SW 1271 (cell line): Measurements from ENCODE around the gene IRS1.
A peak's percentile ranks its signal among the peaks of the same experiment; 100 is the strongest.
"Not testable (repeated sequence)": the region's sequence is repeated elsewhere in the genome, so short reads cannot be mapped to it uniquely, and the experiment has no call there.

ENCODE experiments used
- DNase-seq, 2 experiments: peaks; one replicate each; lab custom pipeline; 2025; lab: John Stamatoyannopoulos, UW

Gene IRS1

DNA sequence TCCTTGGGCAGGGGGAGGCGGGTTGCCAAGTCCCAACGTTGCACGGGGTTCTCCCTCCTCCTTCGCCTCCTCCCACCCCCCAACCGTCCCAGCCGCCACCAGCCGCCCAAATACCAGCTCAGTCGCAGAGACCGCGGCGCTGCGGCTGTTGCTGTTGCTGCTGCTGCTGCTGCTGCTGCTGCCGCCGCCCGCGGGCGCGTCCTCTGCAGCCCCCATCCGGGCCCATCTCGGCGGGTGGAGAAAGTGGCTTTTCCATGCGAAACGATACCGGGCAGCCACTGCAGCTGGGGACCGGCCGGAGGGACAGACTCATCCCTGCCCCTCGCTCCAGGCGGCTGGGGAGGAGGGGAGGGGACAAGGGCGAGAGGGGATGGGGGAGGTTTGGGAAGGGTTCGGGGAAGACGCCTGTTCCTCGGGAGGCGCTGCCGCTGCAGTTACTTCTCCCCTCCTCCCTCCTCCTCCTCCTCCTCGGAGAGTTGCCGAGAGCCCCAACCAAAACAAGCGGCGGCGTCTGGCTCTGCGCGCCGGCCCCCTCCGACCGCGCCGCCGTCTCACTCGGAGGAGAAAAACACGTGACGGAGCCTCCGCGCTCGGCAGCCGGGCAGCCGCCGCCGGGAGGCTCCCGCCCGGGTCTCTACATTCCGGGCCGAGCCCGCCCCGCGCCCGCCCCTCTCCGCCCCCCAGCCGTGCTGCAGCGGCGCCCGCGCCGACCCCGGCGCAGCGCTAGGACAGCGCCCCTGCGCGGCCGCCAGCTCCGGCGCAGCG lies at the start of gene IRS1:
Gene IRS1, minus strand, starts transcription at position 610 of the 765 bp plus-strand sequence. CDS start 1,082 bp downstream, outside the sequence.
- peak; percentile 2 to 61 for DNase-seq

DNA sequence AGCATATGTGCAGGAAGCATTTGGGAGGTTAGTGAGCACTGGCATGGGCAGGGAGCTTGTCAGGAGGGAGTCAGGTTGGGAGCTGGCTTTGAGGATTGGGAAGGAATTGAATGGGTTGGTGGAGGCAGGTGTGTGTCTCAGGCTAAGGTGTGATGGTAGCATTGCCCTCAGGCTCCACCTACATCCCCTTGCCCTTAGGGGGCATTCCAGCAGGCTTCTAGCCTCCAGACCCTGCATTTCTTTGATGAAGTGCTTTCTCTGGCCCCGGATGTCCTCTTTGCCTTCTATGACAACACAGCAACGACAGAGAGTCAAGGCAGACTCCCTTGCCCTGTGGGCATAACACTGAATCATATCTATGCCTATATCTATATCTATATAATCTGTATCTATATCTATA lies 49.7 kb upstream of the IRS1 start:
- DNase-seq = no peak

DNA sequence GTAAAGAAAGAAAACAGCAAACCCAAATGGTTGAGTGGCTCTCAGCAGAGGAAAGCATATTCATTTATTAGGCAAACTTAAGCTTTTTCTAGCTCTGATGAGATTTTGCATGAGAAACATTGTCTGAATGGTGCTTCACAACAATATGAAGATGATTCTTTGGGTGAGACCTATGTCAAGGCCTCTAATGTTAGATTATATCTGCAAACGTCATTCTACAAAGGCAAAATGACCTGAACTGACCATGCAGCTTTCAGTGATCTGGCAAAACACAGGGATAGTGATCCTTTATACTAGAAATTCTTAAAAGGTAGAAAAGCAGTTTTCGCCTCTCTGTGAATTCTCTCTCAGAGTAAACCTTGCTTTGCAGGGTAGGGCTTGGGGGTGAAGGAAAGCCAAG lies 47.9 kb upstream of the IRS1 start:
- no peak for DNase-seq

DNA sequence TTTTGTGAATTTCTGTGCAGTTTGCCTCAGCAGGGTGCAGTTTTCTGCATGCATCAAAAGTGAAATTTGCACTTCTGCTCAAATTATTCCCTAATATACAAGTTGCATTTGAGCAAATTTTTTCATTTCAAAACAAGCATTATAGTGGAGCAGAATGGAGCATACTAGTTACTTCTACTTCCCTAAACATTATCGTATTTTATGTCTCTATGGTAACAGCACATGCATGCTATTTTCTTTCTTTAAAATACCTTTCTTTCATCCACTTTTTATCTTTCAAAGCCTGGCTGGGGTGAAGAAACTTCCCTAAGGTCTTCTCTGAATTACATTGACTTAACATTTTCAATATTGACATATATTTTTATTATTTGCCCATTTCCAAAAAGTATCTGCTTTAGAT lies 47.5 kb upstream of the IRS1 start:
- no peak for DNase-seq

GRCh38 chr2:226845386-226846116 lies 45.9 kb upstream of the IRS1 start:
- DNase-seq = no peak

DNA sequence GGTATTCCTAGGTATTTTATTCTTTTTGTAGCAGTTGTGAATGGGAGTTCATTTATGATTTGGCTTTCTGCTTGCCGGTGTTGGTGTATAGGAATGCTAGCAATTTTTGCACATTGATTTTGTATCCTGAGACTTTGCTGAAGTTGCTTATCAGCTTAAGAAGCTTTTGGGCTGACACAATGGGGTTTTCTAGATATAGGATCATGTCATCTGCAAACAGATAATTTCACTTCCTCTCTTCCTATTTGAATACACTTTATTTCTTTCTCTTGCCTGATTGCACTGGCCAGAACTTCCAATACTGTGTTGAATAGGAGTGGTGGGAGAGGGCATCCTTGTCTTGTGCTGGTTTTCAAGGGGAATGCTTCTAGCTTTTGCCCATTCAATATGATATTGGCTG lies 43.4 kb upstream of the IRS1 start:
- DNase-seq = not testable (repeated sequence)

DNA sequence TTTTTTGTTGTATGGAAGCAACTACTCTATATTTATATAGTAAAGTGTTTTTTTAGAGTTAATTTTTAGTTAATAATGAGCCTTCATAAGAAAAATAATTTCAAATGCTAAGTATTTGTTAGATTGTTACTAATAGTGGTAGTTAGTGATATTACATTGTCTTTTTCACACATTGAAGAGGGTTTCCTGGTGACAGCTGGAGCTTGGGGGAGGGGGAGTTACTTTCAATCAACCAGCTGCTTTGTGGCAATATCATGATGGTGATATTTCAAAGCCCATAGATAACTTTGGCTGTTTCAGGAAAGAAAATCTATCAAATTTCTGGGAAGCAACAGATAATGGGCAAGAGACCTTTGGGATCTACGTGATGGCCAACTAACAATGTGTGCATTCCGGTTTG lies 40.3 kb upstream of the IRS1 start:
- DNase-seq = no peak

GRCh38 chr2:226839161-226839560 lies 39.5 kb upstream of the IRS1 start:
- no peak for DNase-seq

DNA sequence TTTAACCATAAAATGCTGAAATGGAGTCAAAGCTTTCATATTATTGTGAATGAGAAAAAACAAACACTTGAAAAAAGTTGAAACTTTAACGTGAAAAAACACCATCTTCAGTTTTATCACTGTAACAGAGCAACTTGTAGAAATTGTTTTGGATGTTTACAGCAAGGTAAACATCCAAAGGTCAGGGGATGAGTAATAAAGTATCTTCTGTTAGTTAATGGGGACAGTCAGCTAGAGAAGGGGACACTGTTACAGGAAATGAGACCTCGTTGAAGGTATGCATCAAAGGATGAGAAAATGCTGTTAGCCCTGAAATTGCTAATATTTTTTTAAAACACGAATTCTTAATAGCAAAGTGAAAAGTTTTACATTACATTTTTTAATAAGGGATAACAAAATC lies 39.1 kb upstream of the IRS1 start:
- DNase-seq = peak in 1 of 2 experiments; percentile 9

- DNase-seq = no peak
These were observed 38.4 kb upstream of the IRS1 start for GRCh38 chr2:226837787-226838603.

GRCh38 chr2:226837334-226837733 lies 37.7 kb upstream of the IRS1 start:
- no peak for DNase-seq

- peak in 1 of 2 experiments; percentile 67 for DNase-seq
These were observed 36.9 kb upstream of the IRS1 start for GRCh38 chr2:226836548-226836885.

- DNase-seq = peak; percentile 89 to 93
These were observed 36.4 kb upstream of the IRS1 start, which contains the start of gene RHBDD1 for GRCh38 chr2:226835796-226836547. RHBDD1 (plus strand) TSS chr2:226836054; CDS start chr2:226864694, 28,640 bp downstream.

- DNase-seq = peak in 1 of 2 experiments; percentile 59
These were observed 35.8 kb upstream of the IRS1 start for GRCh38 chr2:226835420-226835795.

GRCh38 chr2:226834880-226835279 lies 35.3 kb upstream of the IRS1 start:
- not testable (repeated sequence) for DNase-seq

DNA sequence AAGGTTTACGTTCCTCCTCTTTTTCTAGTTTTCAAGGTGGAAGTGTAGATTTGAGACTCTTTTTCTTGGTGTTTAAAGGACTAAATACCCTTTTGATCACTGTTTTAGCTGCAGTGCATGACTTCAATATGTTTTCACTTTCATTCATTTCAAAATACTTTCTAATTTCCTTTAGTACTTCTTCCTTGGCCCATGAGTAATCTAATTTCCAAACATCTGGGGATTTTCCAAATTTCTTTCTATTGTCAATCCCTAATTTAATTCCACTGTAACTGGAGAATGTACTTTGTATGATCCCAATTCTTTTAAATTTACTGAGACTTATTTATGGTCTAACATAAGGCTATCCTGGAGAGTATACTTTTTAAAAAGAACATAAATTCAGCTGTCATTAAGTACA lies 32.4 kb upstream of the IRS1 start:
- DNase-seq = no peak

DNA sequence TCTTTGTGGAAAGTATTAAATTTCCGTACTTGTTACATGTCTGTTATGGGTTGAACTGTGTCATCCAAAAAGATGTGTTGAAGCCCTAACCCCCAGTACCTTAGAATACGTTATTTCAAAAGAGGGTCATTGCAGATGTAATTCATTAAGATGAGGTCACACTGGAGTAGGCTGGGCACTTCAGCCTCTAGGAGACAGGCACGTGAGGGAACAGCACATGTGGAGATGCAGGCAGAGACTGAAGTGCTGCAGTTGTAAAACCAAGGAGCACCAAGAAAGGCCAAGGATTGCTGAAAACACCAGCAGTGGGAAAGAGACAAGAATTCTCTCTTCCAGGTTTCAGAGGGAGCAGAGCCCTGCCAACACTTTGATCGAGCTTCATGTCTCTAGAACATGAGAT lies 31.6 kb upstream of the IRS1 start:
- no peak for DNase-seq

DNA sequence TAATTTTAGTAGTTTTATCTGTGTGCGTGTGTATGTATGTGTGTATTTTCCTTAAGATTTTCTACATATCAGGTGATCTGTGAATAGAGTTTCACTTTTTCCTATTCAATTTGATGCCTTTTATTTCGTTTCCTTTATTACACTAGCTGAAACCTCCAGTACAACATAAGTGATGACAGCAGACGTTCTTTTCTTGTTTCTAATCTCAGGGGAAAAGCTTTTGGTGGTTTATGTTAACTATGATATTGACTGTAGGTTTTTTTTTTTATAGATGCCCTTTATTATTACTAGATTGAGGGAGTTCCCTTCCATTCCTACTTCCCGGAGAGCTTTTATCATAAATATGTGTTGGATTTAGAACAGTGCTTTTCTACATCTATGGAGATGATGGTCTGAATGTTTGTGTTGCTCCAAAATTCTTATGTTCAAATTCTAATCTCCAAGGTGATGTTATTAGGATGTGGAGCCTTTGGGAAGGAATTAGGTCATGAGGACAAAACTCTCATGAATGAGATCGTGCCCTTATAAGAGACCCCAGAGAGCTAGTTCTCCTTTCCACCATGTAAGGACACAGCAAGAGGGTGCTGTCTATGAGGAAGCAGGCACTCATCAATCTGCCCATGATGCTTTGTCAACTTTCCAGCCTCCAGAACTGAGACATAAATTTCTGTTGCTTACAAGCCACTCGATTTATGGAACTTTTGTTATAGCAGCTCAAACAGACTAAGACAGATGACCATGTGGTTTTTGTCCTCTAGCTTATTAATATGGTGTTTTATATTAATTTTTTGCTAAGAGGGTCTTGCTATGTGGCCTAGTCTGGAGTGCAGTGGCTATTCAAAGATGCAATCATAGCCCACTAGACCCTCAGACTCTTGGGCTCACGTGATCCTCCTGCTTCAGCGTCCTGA lies 30.4 kb upstream of the IRS1 start:
- DNase-seq = no peak

DNA sequence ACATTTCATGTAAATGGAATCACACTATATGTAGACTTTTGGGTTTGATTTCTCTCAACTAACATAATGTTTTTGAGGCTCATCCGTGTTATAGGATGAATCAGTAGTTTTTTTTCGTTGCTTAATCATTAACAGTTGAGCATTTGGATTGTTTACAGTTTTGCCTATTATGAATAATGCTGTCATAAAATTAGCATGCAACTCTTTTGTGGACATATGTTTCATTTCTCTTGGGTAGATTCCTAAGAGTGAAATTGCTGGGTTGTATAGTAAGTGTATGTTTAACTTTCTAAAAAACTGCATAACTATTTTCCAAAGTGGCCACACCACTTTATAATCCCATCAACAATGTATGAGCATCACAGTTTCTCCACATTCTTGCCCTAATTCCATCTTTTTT lies 28.6 kb upstream of the IRS1 start:
- DNase-seq = no peak

GRCh38 chr2:226825056-226825455 lies 25.4 kb upstream of the IRS1 start:
- DNase-seq = no peak

DNA sequence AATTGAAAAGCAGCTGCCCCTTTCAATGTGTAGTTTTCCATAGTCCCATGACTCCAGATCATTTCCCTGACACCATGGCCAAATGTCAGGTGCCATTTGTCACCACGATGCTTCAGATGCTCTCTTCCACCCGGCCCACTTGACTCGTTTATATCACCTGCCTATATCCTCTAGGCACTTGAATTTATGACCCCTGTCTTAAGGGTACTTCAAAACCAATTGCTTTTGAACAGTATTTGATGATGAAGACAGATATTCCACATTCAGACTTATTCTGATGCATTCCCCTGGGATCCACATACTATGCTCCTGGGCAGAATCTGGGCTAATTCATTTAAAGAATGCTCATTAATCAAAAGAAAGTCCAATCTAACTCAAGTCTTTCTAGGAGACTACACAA lies 19.3 kb upstream of the IRS1 start:
- no peak for DNase-seq
